Gastrocnemius medialis (tissue), 4 donors: ENCODE measurements around the gene BACE2.
"Not testable (repeated sequence)": the region's sequence is repeated elsewhere in the genome, so short reads cannot be mapped to it uniquely, and the experiment has no call there.

Experiments used
- POLR2A ChIP-seq, 2 donors: fragments of 450-650 bp; IDR thresholded peaks; one replicate each; pipeline ENCODE4 v1.6.1; 2017; ENCODE audit warnings: antibody characterized with exemption in 2 of 2, mild to moderate bottlenecking in 2 of 2, moderate library complexity in 2 of 2
- TF ChIP-seq, protein P1 (sequence below), 5 experiments: fragments of 450-650 bp in 3 of 5; fragments of 200-600 bp in 2 of 5; sonication (generic) in 2 of 5; IDR thresholded peaks in 4 of 5; conservative IDR thresholded peaks in 1 of 5; 1 replicate in 4 of 5; 2 replicates in 1 of 5; pipeline ENCODE4 v1.5.1; 2016 to 2019; ENCODE audit warnings: antibody characterized with exemption in 5 of 5, mild to moderate bottlenecking in 3 of 5, moderate library complexity in 3 of 5

DNA sequence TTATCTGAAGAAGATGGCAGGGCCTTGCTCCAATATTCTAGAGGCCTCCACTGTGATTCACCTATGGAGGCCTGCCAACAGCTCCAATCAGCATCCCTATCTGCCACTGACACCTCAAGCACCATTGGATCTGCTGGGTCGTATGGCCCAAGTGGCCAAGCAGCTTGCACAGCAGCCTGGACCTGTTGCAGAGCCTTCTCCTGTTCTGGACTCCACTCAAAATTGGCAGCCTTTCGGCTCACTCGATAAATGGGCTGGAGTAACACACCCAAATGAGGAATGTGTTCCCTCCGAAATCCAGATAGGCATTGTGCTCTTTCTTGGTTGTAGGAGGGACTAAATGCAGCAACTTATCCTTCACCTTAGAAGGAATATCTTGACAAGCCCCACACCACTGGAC, 24.6 kb downstream of the BACE2 start:
- TF ChIP-seq, protein P1, sequence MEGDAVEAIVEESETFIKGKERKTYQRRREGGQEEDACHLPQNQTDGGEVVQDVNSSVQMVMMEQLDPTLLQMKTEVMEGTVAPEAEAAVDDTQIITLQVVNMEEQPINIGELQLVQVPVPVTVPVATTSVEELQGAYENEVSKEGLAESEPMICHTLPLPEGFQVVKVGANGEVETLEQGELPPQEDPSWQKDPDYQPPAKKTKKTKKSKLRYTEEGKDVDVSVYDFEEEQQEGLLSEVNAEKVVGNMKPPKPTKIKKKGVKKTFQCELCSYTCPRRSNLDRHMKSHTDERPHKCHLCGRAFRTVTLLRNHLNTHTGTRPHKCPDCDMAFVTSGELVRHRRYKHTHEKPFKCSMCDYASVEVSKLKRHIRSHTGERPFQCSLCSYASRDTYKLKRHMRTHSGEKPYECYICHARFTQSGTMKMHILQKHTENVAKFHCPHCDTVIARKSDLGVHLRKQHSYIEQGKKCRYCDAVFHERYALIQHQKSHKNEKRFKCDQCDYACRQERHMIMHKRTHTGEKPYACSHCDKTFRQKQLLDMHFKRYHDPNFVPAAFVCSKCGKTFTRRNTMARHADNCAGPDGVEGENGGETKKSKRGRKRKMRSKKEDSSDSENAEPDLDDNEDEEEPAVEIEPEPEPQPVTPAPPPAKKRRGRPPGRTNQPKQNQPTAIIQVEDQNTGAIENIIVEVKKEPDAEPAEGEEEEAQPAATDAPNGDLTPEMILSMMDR (IDR thresholded peaks at IDR 0.05 in 4 of 5, conservative IDR thresholded peaks at IDR 0.05 in 1 of 5): not testable (repeated sequence)
- not testable (repeated sequence) for TF ChIP-seq POLR2A (IDR thresholded peaks at IDR 0.05)
